A549 (cell line): ENCODE measurements around the gene DNASE1L1. TPM values are rescaled to one million over a fixed set of nuclear protein-coding genes. Genes with fewer than 3 reads are reported as not detected.

Source experiments
- ATAC-seq, 2 experiments: fragments of 200-7000 bp in 1 of 2; fragments of >200 bp in 1 of 2; cut with Nextera tagmentation in 1 of 2; cut with Tn5 transposase in 1 of 2; 3 replicates each; pipeline versions ENCODE4 v1.8.0 to v1.9.1; 2018 to 2020; ENCODE audit warnings: mild to moderate bottlenecking in 1 of 2, moderate library complexity in 1 of 2
- CTCF ChIA-PET: fragments of 300-600 bp; sonication (Branson Sonifier 250); formaldehyde crosslinking; extraction: SDS; loops from one replicate; lab custom pipeline; 2021; ENCODE audit warnings: antibody characterized with exemption, inconsistent platforms; lab: Yijun Ruan, JAX
- POLR2A ChIA-PET: fragments of 350-600 bp; formaldehyde crosslinking; extraction: SDS; loops from one replicate; lab custom pipeline; 2021; ENCODE audit warnings: antibody characterized with exemption, inconsistent platforms; lab: Yijun Ruan, JAX
- DNase-seq, 2 experiments: peaks; one replicate each; pipeline versions ENCODE4 v3.0.0 to v3.0.0-alpha.2; 2011 to 2016; ENCODE audit warnings: low read depth in 1 of 2, low spot score in 1 of 2
- FAIRE-seq: peaks from 2 replicates; lab custom pipeline; 2011; peaks lifted over from hg19 to GRCh38; lab: Jason Lieb, UNC
- H3K27ac ChIP-seq, 2 experiments: fragments of >200 bp; sonication (Bioruptor Twin); formaldehyde crosslinking; 3 replicates each; pipeline ENCODE4 v1.5.1; 2016 to 2017
- H3K4me1 ChIP-seq: fragments of >200 bp; sonication (Bioruptor Twin); formaldehyde crosslinking; 3 replicates; pipeline ENCODE4 v1.6.1; 2016
- H3K4me2 ChIP-seq: fragments of >200 bp; sonication (Bioruptor Twin); formaldehyde crosslinking; 3 replicates; pipeline ENCODE4 v1.6.1; 2016
- H3K4me3 ChIP-seq: fragments of >200 bp; sonication (Bioruptor Twin); formaldehyde crosslinking; 3 replicates; pipeline ENCODE4 v1.5.1; 2016
- H3K9me3 ChIP-seq: fragments of >200 bp; sonication (Bioruptor Twin); formaldehyde crosslinking; 3 replicates; pipeline ENCODE4 v1.6.1; 2016
- BCL3 ChIP-seq: fragments of >200 bp; sonication (Bioruptor Twin); formaldehyde crosslinking; IDR thresholded peaks from 3 replicates; pipeline ENCODE4 v1.6.1; 2016
- CBX2 ChIP-seq: fragments of 200-600 bp; sonication (generic); IDR thresholded peaks from 2 replicates; pipeline ENCODE4 v1.6.1; 2016; ENCODE audit warnings: low read depth, mild to moderate bottlenecking, borderline replicate concordance
- CTCF ChIP-seq: fragments of >200 bp; sonication (Bioruptor Twin); formaldehyde crosslinking; IDR thresholded peaks from 3 replicates; pipeline ENCODE4 v1.5.1; 2016
- E2F6 ChIP-seq: IDR thresholded peaks from 2 replicates; pipeline ENCODE4 v1.6.1; 2012; ENCODE audit warnings: low read depth, borderline replicate concordance
- FOSL2 ChIP-seq, 2 experiments: fragments of 450-650 bp in 1 of 2; fragments of >200 bp in 1 of 2; sonication (Bioruptor Twin) in 1 of 2; formaldehyde crosslinking; IDR thresholded peaks; 2 replicates each; pipeline versions ENCODE4 v1.5.0 to v1.6.1; 2016 to 2020; ENCODE audit warnings: mild to moderate bottlenecking in 1 of 2, moderate library complexity in 1 of 2
- FOXS1 ChIP-seq: fragments of 250-450 bp; sonication (Bioruptor Pico); IDR thresholded peaks from 2 replicates; pipeline ENCODE4 v1.5.0; 2020; ENCODE audit warnings: mild to moderate bottlenecking, moderate library complexity
- HMGXB4 ChIP-seq: fragments of 250-450 bp; sonication (Bioruptor Pico); IDR thresholded peaks from 2 replicates; pipeline ENCODE4 v1.5.0; 2021; ENCODE audit warnings: mild to moderate bottlenecking, moderate library complexity, borderline replicate concordance
- HOXB13 ChIP-seq: fragments of 250-450 bp; sonication (Bioruptor Pico); IDR thresholded peaks from 2 replicates; pipeline ENCODE4 v1.5.0; 2020; ENCODE audit warnings: low read depth, mild to moderate bottlenecking, moderate library complexity
- JUN ChIP-seq, 2 experiments: fragments of >200 bp; sonication (Bioruptor Twin); formaldehyde crosslinking; IDR thresholded peaks; 2 replicates in 1 of 2; 3 replicates in 1 of 2; pipeline ENCODE4 v1.6.1; 2016 to 2017
- KDM1A ChIP-seq: fragments of 200-600 bp; sonication (generic); IDR thresholded peaks from 2 replicates; pipeline ENCODE4 v1.6.1; 2016; ENCODE audit warnings: low read depth, mild to moderate bottlenecking
- KDM5A ChIP-seq: fragments of 200-600 bp; sonication (generic); IDR thresholded peaks from 2 replicates; pipeline ENCODE4 v1.6.1; 2016; ENCODE audit warnings: antibody characterized with exemption, mild to moderate bottlenecking
- MAFK ChIP-seq: fragments of 450-650 bp; IDR thresholded peaks from 2 replicates; pipeline ENCODE4 v1.6.1; 2014; ENCODE audit not compliant: partially characterized antibody
- MAX ChIP-seq: IDR thresholded peaks from 2 replicates; pipeline ENCODE4 v1.6.1; 2012
- MAZ ChIP-seq: fragments of 150-350 bp; IDR thresholded peaks from 2 replicates; pipeline ENCODE4 v1.6.1; 2014; ENCODE audit warnings: antibody characterized with exemption, low read depth, low read length, borderline replicate concordance
- NFE2L2 ChIP-seq: fragments of 150-350 bp; conservative IDR thresholded peaks from 2 replicates; pipeline ENCODE4 v1.6.1; 2014; ENCODE audit warnings: low read length
- PHF8 ChIP-seq: fragments of 200-600 bp; sonication (generic); IDR thresholded peaks from 2 replicates; pipeline ENCODE4 v1.6.1; 2016; ENCODE audit warnings: low read depth, mild to moderate bottlenecking, antibody characterized with exemption, moderate library complexity, borderline replicate concordance
- POLR2A ChIP-seq: IDR thresholded peaks from 2 replicates; pipeline ENCODE4 v1.6.1; 2012; ENCODE audit warnings: mild to moderate bottlenecking, low read length
- POLR2AphosphoS2 ChIP-seq: conservative IDR thresholded peaks from 2 replicates; pipeline ENCODE4 v1.6.1; 2012; ENCODE audit warnings: low read length, improper control_type of control experiment, inconsistent platforms
- RARB ChIP-seq: fragments of 250-450 bp; sonication (Bioruptor Pico); IDR thresholded peaks from 2 replicates; pipeline ENCODE4 v1.8.0; 2021; ENCODE audit warnings: mild to moderate bottlenecking, moderate library complexity
- RCOR1 ChIP-seq: fragments of 150-350 bp; IDR thresholded peaks from 2 replicates; pipeline ENCODE4 v1.6.1; 2014; ENCODE audit warnings: antibody characterized with exemption, low read length, low read depth
- REST ChIP-seq: fragments of 200-600 bp; sonication (generic); IDR thresholded peaks from 2 replicates; pipeline ENCODE4 v1.6.1; 2016; ENCODE audit warnings: antibody characterized with exemption, mild to moderate bottlenecking, moderate library complexity
- SMC3 ChIP-seq: fragments of >200 bp; sonication (Bioruptor Twin); formaldehyde crosslinking; IDR thresholded peaks from 3 replicates; pipeline ENCODE4 v1.6.1; 2018; ENCODE audit warnings: inconsistent platforms
- ZSCAN20 ChIP-seq: fragments of 250-450 bp; sonication (Bioruptor Pico); IDR thresholded peaks from 2 replicates; pipeline ENCODE4 v1.8.0; 2022; ENCODE audit warnings: mild to moderate bottlenecking, moderate library complexity
- WGBS: methylation state at CpG from one replicate; pipeline ENCODE4 v1.1.6; 2017; ENCODE audit errors: missing lambda C conversion rate; 5-methylcytosine and 5-hydroxymethylcytosine counted together
- polyA plus RNA-seq, 4 experiments: library from polyadenylated mRNA; depleted of rRNA in 3 of 4; stranded (reverse); fragments of >200 nt; fragmentation: RNase III in 1 of 4; extraction: RNeasy Plus Mini Kit Qiagen cat#74134 plus additional on column Dnase treatment in 1 of 4; gene quantifications; 2 replicates in 3 of 4; 3 replicates in 1 of 4; pipeline ENCODE4 v1.2.3, GENCODE V29; 2011 to 2017

The DNASE1L1 gene
- polyA plus RNA-seq, 2 of the 4 experiments (the other 2 are of a cell fraction) = 14.3 to 24.5 TPM

GRCh38 chrX:154368630-154369448, 40.2 kb downstream of the DNASE1L1 start (continued):
- no peak for TF ChIP-seq PHF8
- no peak for TF ChIP-seq SMC3
- TF ChIP-seq ZSCAN20 (CRISPR knock-in tag) = no peak
- no peak for TF ChIP-seq MAZ
- peak; percentile 35 for TF ChIP-seq MAX
- no peak for TF ChIP-seq REST
- TF ChIP-seq MAFK = no peak
- TF ChIP-seq NFE2L2 = no peak
- TF ChIP-seq FOSL2 (IDR thresholded peaks at IDR 0.05) = no peak
- peak; percentile 79 for TF ChIP-seq FOSL2 (CRISPR knock-in tag; IDR thresholded peaks at IDR 0.05)
- TF ChIP-seq KDM5A = no peak
- no peak for TF ChIP-seq RCOR1
- no peak for TF ChIP-seq FOXS1
- peak; percentile 11; the same call in 1 of the 2 replicates for TF ChIP-seq POLR2A

- peak overlapping the region; percentile 93 for H3K4me2 ChIP-seq
- WGBS = 80% methylated on average over 1 of the region's 31 CpGs
- no peak for ATAC-seq
- FAIRE-seq = no peak
- H3K4me3 ChIP-seq = peak overlapping the region; percentile 98
- POLR2A ChIA-PET = interaction anchor here (1.0 kb wide), 1 partner anchor 30 kb away, joined by 3 read pairs; the partner anchor contains the start of gene RPL10
- H3K9me3 ChIP-seq = no peaks in the 10 kb centered on the region
- DNase-seq = no peak
- H3K4me1 ChIP-seq = peaks cover 54% of the 10 kb centered on the region
- CTCF ChIA-PET = interaction anchor here (1.3 to 2.6 kb wide), 3 partner anchors 13 to 20 kb away, joined by 3 to 9 read pairs (median 5); no protein-coding TSS in a partner anchor
- peak overlapping the region; percentile 98 to 100 for H3K27ac ChIP-seq
- TF ChIP-seq MAZ (no peak), FOXS1 (no peak), RARB (CRISPR knock-in tag) (no peak), HMGXB4 (CRISPR knock-in tag) (no peak), RCOR1 (no peak), KDM5A (no peak), CBX2 (no peak), POLR2AphosphoS2 (no peak), KDM1A (no peak), FOSL2 (IDR thresholded peaks at IDR 0.05) (no peak), FOSL2 (CRISPR knock-in tag; IDR thresholded peaks at IDR 0.05) (no peak), JUN (IDR thresholded peaks at IDR 0.05) (no peak; a peak in 1 of 5 replicates), NFE2L2 (no peak), E2F6 (no peak), BCL3 (no peak), CTCF (no peak), HOXB13 (CRISPR knock-in tag) (no peak), MAFK (no peak)
These were observed 41.4 kb downstream of the DNASE1L1 start for GRCh38 chrX:154367474-154368308.
